HL-60 (cell line): ENCODE data around the gene TRIM47.

Source experiments
- DNase-seq, 2 experiments: peaks; one replicate each; pipeline ENCODE4 v3.0.0-alpha.2; 2010 to 2020; ENCODE audit warnings: low read depth in 1 of 2, low spot score in 1 of 2
- H3K27ac ChIP-seq: fragments of 250-450 bp; sonication (Bioruptor Pico); replicated peaks from 2 replicates; pipeline ENCODE4 v1.5.1; 2020; ENCODE audit warnings: mild to moderate bottlenecking, moderate library complexity
- H3K27me3 ChIP-seq: fragments of 250-450 bp; sonication (Bioruptor Pico); 2 replicates; pipeline ENCODE4 v1.5.1; 2021; ENCODE audit warnings: mild to moderate bottlenecking, moderate library complexity; ENCODE audit not compliant: insufficient read depth, poor library complexity, severe bottlenecking
- H3K4me3 ChIP-seq: replicated peaks from 2 replicates; pipeline ENCODE4 v1.5.1; 2011; ENCODE audit warnings: mild to moderate bottlenecking, control low read depth, low read length; ENCODE audit not compliant: insufficient read depth
- GABPA ChIP-seq: IDR thresholded peaks from 2 replicates; pipeline ENCODE4 v1.6.1; 2012; ENCODE audit warnings: low read depth
- POLR2AphosphoS5 ChIP-seq: IDR thresholded peaks from 2 replicates; pipeline ENCODE4 v1.6.1; 2012; ENCODE audit warnings: low read depth
- SPI1 ChIP-seq: IDR thresholded peaks from 2 replicates; pipeline ENCODE4 v1.6.1; 2012; ENCODE audit warnings: low read depth, mild to moderate bottlenecking, borderline replicate concordance
- TF ChIP-seq, protein P1 (sequence below): IDR thresholded peaks from one replicate; pipeline ENCODE4 v1.5.1; 2011; ENCODE audit warnings: low read length, control low read depth, inconsistent platforms; ENCODE audit not compliant: insufficient read depth
- TF ChIP-seq, protein P2 (sequence below): IDR thresholded peaks from 2 replicates; pipeline ENCODE4 v1.6.1; 2012; ENCODE audit warnings: low read depth; ENCODE audit not compliant: insufficient replicate concordance

Gene TRIM47

DNA sequence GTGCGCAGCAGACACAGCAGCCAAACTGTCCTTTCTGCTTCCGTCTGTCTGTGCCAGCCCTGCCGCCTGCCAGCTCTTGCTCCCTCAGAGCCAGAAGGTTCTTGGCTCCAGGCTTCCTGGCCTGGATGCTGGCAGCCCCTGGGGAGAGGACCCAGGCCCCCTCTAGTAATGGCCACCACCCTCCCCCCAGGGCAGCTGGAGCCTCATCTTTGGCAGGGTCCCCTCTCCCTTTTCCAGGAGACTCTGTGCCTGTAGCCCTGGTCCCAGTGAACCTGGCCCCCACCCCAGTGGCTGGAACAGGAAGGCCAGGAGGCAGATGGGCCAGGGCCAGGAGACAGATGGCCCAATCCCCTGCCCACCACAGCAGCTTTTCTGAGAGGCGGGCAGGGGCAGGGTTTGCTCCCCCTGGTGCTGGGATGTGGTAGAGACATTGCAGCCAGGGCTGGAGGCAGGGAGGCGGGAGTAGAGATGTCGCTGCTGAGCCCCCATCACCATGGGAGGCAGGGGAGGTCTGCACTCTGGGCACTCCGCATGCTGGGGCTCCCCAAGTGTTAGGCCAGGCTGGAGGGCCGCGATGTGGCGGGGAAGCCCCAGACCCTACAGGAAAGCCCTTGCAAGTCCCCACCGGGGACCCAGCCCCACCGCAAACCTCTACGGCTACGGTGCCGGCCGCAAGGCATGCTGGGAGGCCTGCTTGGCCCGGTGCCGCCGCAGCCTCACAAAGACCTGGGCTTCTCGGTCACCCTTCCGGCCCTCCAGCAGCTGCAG lies 50.9 kb downstream of the TRIM47 start:
- Histone ChIP-seq H3K4me3 (no peak overlapping the region), H3K27me3 (no peaks in the 10 kb centered on the region), H3K27ac (no peak overlapping the region)
- no peak for DNase-seq
- no peak for TF ChIP-seq SPI1
- TF ChIP-seq, protein P1, sequence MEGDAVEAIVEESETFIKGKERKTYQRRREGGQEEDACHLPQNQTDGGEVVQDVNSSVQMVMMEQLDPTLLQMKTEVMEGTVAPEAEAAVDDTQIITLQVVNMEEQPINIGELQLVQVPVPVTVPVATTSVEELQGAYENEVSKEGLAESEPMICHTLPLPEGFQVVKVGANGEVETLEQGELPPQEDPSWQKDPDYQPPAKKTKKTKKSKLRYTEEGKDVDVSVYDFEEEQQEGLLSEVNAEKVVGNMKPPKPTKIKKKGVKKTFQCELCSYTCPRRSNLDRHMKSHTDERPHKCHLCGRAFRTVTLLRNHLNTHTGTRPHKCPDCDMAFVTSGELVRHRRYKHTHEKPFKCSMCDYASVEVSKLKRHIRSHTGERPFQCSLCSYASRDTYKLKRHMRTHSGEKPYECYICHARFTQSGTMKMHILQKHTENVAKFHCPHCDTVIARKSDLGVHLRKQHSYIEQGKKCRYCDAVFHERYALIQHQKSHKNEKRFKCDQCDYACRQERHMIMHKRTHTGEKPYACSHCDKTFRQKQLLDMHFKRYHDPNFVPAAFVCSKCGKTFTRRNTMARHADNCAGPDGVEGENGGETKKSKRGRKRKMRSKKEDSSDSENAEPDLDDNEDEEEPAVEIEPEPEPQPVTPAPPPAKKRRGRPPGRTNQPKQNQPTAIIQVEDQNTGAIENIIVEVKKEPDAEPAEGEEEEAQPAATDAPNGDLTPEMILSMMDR = peak; percentile 12
- TF ChIP-seq GABPA = no peak

- H3K27me3 ChIP-seq = no peaks in the 10 kb centered on the region
- no peak overlapping the region for H3K27ac ChIP-seq
- TF ChIP-seq GABPA (no peak), SPI1 (no peak), POLR2AphosphoS5 (0 out of 2 replicates have a peak, but pooled peaks have one; percentile 39)
- TF ChIP-seq, protein P1 = no peak
- TF ChIP-seq, protein P2, sequence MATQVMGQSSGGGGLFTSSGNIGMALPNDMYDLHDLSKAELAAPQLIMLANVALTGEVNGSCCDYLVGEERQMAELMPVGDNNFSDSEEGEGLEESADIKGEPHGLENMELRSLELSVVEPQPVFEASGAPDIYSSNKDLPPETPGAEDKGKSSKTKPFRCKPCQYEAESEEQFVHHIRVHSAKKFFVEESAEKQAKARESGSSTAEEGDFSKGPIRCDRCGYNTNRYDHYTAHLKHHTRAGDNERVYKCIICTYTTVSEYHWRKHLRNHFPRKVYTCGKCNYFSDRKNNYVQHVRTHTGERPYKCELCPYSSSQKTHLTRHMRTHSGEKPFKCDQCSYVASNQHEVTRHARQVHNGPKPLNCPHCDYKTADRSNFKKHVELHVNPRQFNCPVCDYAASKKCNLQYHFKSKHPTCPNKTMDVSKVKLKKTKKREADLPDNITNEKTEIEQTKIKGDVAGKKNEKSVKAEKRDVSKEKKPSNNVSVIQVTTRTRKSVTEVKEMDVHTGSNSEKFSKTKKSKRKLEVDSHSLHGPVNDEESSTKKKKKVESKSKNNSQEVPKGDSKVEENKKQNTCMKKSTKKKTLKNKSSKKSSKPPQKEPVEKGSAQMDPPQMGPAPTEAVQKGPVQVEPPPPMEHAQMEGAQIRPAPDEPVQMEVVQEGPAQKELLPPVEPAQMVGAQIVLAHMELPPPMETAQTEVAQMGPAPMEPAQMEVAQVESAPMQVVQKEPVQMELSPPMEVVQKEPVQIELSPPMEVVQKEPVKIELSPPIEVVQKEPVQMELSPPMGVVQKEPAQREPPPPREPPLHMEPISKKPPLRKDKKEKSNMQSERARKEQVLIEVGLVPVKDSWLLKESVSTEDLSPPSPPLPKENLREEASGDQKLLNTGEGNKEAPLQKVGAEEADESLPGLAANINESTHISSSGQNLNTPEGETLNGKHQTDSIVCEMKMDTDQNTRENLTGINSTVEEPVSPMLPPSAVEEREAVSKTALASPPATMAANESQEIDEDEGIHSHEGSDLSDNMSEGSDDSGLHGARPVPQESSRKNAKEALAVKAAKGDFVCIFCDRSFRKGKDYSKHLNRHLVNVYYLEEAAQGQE = no peak
- DNase-seq = no peak
- H3K4me3 ChIP-seq = no peak overlapping the region
Observed at GRCh38 chr17:75826561-75827307, 51.6 kb downstream of the TRIM47 start.

- DNase-seq = no peak
- Histone ChIP-seq H3K4me3 (no peak overlapping the region), H3K27ac (no peak overlapping the region), H3K27me3 (no peaks in the 10 kb centered on the region)
- TF ChIP-seq GABPA (no peak), SPI1 (no peak), POLR2AphosphoS5 (no peak)
- TF ChIP-seq, protein P1 = no peak
- TF ChIP-seq, protein P2 = no peak
Observed at GRCh38 chr17:75825748-75826370, 52.5 kb downstream of the TRIM47 start.
